Keratinocyte (primary cell): ENCODE measurements around the gene SEMA4A.

ENCODE experiments used
- CTCF ChIP-seq, 3 experiments: IDR thresholded peaks in 1 of 3; conservative IDR thresholded peaks in 1 of 3; optimal IDR thresholded peaks in 1 of 3; 2 replicates in 2 of 3; 3 replicates in 1 of 3; pipeline versions ENCODE3 to v1.5.1; 2011; ENCODE audit warnings: low read length in 3 of 3, mild to moderate bottlenecking in 3 of 3, moderate library complexity in 2 of 3, control low read depth in 1 of 3, inconsistent platforms in 1 of 3; ENCODE audit not compliant: insufficient read depth in 2 of 3; ENCODE audit errors: extremely low read depth in 1 of 3
- EZH2 ChIP-seq: IDR thresholded peaks from one replicate; pipeline ENCODE4 v1.6.1; 2012; ENCODE audit warnings: inconsistent platforms, mild to moderate bottlenecking, low read length, moderate library complexity

GRCh38 chr1:156193208-156193487 lies 39.8 kb downstream of the SEMA4A start:
- TF ChIP-seq CTCF (optimal IDR thresholded peaks at IDR 0.05 in 1 of 3, IDR thresholded peaks at IDR 0.05 in 1 of 3, conservative IDR thresholded peaks at IDR 0.05 in 1 of 3; ENCODE audit: extremely low read depth in 1 of 3, insufficient read depth in 2 of 3, low read length in 3 of 3) (no peak), EZH2 (no peak)
